GM12864 (cell line): ENCODE results near the gene NEDD8.
A peak's percentile ranks its signal among the peaks of the same experiment; 100 is the strongest.

Source experiments
- DNase-seq: peaks from one replicate; pipeline ENCODE4 v3.0.0-alpha.2; 2011; ENCODE audit warnings: low read depth
- H3K4me3 ChIP-seq: 2 replicates; pipeline ENCODE4 v1.5.1; 2011; ENCODE audit warnings: mild to moderate bottlenecking, low read depth, low read length, control low read depth
- CTCF ChIP-seq: IDR thresholded peaks from 2 replicates; pipeline ENCODE4 v1.5.1; 2011; ENCODE audit warnings: low read depth, mild to moderate bottlenecking, moderate library complexity, low read length, control low read depth, inconsistent platforms; ENCODE audit errors: missing control alignments

The NEDD8 gene

GRCh38 chr14:24277071-24277470 lies 44.9 kb upstream of the NEDD8 start:
- H3K4me3 ChIP-seq = no peak overlapping the region
- TF ChIP-seq CTCF = no peak
- no peak for DNase-seq

GRCh38 chr14:24274101-24274543 lies 42.0 kb upstream of the NEDD8 start:
- TF ChIP-seq CTCF = no peak
- no peak overlapping the region; the same call in none of the 2 replicates for H3K4me3 ChIP-seq
- DNase-seq = peak; percentile 85

- no peak overlapping the region; the same call in 1 of the 2 replicates for H3K4me3 ChIP-seq
- TF ChIP-seq CTCF = peak; percentile 41
- DNase-seq = no peak
Measured at GRCh38 chr14:24273422-24273998, 41.3 kb upstream of the NEDD8 start.

GRCh38 chr14:24272467-24272866 lies 40.3 kb upstream of the NEDD8 start:
- DNase-seq = no peak
- H3K4me3 ChIP-seq = no peak overlapping the region; the same call in 1 of the 2 replicates
- no peak for TF ChIP-seq CTCF

- H3K4me3 ChIP-seq = peak overlapping the region; percentile 68
- no peak for TF ChIP-seq CTCF
- no peak for DNase-seq
Measured at GRCh38 chr14:24271834-24272263, 39.7 kb upstream of the NEDD8 start.

- peak; percentile 82 for DNase-seq
- peak; percentile 80 for TF ChIP-seq CTCF
- peak within 1 kb of the TSS; percentile 68 for H3K4me3 ChIP-seq
Measured at GRCh38 chr14:24271134-24271833, 39.1 kb upstream of the NEDD8 start, which contains the start of gene RABGGTA. Gene RABGGTA (minus strand): TSS chr14:24271597. CDS start chr14:24271115, 482 bp downstream.
